SH-SY5Y (cell line): ENCODE data around the gene QRSL1.

Experiments
- GATA2 ChIP-seq: IDR thresholded peaks from 2 replicates; pipeline ENCODE4 v1.6.1; 2011; ENCODE audit warnings: mild to moderate bottlenecking, low read depth, low read length
- GATA3 ChIP-seq: IDR thresholded peaks from 2 replicates; pipeline ENCODE4 v1.6.1; 2011; ENCODE audit warnings: low read depth, mild to moderate bottlenecking, low read length, moderate library complexity

- no peak for TF ChIP-seq GATA2
- no peak for TF ChIP-seq GATA3
Observed at GRCh38 chr6:106685833-106686232, 56.5 kb downstream of the QRSL1 start.
